GM19238 (cell line): ENCODE measurements around the gene SRC.

Experiments used
- DNase-seq: peaks from one replicate; pipeline ENCODE4 v3.0.0; 2011; ENCODE audit warnings: low spot score; ENCODE audit not compliant: insufficient read length

The SRC gene

DNA sequence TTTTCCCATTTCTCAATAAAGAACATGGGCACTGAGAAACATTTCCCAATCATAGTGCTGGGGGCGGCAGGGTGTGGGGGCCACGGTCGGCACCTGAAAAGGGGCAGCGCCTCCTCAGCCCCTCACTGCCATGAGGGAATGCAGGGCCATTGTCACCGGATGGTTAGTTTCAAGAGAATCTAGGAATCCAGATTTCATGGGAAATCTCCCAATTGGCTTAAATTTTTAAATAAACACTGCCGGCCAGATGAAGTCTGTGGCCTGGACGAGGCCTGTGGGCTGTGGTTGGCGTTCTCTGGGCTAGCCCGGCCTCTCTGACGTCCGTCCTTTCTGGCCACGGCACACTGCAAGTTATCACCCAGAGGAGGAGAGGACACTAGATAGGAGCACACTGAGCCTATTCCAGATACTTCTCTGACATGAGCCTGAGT lies 30.9 kb upstream of the SRC start:
- no peak for DNase-seq

DNA sequence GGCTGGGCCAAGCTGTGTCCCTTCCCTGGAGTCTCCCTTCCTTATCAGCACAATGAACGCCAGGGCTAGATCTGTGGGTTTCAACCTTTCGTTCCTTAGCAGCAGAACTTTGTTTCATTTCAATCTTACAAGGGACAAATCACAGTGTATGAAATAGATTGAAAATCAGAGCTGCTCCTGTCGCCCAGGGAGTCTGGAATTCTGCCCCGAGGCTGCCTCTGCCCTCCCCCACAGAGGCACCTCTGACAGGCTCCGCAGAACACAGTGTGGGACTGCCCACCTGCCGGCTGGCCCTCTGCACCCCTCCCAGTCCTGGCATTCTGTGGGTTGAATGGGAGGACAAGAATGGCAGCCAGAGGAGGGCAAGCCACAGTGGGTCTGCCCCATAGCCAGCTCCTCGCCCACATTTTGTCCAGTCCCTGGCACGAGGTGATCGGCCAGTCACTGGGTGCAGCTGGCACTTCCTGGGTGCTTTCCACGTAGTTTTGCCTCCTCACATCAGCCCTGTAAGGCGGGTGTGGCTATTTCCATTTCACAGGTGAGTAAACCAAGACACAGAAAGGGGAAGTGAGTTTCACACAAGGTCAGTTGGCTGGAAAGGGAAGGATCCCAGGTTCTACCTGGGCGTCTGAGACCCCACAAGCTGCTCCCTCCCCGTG lies 30.4 kb upstream of the SRC start:
- peak; percentile 48 for DNase-seq

DNA sequence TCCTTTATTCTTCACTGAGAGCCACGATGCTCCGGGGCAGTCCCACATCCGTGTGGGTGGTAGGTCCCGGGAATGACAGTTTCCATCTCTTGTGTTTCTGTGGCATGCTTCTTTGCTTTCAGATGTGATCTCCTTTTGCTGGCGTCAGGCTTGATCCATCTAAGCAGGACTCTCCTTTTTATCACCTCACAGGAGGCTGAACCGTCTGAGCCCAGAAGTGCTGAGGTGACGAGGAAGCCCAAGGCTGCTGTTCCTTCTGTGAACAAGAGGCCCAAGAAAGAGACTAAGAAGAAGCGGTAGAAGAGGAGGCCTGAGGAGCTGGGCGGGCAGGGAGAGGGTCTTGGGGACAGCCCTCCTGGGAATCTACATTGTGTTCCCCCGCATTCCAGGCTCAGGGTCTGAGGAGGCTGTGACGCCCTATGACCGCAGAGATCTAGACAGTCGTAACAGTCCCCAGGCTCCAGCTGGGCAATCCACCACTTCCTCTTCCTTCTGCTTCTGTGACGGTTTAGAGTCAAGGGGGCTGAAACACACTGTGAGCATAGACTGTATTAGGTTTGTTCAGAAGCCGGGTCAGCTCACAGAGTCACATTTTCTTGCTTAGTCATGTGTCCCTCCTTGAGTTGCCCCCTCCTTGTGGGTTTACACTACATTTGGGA lies 29.7 kb upstream of the SRC start:
- peak; percentile 61 for DNase-seq

DNA sequence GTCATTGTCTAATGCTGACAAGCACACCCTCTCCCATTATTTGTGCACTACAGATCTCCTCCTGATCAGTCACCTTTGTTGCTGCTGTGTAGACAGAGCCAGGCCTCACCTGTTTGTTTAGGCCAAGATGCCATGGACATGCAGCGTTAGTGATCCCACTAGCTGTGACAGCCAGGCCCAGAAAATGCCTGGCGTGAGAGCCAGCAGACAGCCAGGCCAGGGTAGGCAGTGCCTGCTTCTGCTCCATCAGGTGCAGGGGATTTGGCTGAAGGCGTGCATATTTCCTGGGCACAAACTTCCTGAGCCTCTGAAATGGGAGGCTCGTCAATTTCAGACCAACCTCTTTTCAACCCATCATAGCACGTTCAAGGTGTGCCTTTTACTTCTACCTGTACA lies 29.2 kb upstream of the SRC start:
- no peak for DNase-seq

DNA sequence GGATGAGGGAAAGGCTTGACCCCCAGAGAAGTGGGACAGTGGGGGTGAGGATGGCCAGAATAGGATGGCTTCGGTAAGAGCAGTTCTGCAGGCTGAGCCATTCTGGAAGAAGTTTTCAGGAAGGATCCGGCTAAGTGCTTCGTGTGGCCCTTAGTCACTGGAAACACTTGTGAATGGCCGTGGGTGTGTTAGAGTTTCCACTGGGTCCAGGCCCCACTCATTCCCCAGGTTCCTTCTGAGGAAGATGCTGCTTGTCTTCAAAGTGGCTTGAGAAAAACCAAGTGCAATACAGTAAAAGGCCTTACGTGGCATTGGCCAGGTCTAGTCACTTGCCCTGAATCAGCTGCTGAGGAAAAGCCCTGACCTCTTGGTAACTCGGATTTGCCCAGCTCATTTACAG lies 28.6 kb upstream of the SRC start:
- DNase-seq: no peak

DNA sequence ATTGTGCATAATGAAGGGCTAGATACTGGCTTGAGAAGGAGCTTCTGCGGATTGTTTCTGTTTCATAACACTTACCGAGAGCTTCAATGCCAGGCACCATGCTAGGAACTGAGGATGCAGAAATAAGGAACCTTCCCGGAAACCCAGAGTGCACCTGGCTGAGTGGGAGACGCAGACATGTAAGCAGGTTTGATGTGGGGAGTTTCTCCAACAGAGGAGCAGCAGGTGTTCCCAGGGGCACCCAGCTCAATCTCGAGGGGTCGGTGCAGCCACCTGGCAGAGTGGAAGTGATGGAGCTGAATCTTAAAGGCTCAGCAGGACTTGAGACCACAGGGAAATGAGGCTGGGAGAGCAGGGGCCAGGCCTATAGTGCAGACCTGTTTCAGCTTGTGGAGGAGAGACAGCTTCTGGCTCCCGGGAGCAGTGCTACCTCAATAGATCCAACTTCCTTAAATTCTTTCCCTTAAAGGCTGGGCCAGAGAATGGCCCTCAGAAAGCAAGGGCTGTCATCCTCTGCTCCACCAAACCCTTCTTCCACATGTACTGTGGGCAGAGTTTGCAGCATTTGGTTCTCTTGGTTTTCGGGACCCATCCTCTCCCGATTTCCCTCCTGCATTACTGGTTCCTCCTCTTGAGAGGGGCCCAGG lies 27.8 kb upstream of the SRC start:
- no peak for DNase-seq

DNA sequence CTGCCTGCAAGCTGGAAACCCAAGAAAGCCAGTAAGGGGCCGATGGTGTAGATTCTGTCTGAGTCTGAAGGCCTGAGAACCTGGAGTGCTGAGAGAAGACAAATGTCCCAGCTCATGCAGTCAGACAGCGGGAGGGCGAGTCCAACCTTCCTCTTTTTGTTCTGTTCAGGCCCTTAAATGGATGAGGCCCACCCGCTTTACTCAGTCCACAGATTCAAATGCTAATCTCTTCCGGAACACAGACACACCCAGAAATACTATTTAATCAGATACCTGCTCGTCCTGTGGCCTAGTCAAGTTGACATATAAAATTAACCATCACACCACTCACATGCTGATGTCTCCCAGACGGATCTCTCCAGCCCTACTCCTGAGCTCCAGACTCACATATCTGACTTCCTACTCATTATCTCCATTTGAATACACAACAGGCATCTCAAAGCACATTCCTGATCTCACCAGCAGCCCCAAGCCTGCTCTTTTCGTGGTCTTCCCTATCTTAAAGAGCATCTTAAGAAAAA lies 26.7 kb upstream of the SRC start:
- no peak for DNase-seq

DNA sequence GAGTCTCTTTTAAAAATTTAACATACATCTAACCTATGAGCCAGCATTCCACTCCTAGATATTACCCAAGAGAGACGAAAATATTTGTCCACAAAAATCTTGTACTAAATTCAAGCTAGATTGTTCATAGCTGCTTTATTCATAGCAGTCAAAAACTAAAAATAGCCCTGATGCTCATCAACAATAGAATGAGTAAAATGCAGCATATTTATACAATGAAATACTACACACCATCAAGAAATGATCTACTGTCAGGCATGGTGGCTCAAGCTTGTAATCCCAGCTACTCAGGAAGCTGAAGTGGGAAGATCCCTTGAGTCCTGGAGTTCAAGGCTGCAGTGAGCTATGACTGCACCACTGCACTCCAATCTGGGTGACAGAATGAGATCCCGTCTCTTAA lies 22.0 kb upstream of the SRC start:
- no peak for DNase-seq

DNA sequence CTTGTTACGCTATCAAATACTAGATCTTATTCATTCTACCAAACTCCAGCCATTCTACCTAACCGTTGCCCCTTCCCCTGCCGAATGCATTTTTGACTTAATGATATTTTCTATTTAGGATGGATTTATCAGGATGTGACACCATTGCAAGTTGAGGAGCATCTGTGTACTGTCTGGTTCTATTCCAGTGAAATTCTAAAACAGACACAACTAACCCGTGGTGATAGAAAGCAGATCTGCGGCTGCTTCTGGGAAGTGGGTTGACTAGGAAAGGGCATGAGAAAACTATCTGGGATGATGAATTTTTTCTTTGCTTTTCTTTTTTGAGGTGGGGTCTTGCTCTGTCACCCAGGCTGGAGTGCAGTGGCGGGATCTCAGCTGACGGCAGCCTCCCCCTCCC lies 20.7 kb upstream of the SRC start:
- no peak for DNase-seq

DNA sequence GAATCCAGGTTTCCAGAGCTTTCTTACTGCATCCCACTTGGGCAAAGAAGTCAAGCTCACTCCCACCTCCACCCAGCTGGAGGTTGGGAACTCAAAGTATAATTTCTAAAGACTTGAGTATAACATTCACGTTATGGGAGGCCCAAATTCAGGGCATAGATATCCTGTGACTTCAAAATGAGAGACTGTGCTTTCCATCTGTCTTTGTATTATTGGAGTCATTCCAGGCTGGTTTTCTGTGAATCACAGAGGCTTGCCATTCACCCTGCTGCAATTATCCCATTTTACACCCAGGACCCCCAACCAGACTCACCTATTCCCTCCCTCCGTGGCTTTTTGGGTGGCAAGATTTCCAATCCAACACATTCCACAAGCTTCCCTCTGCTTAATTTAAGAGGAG lies 19.3 kb upstream of the SRC start:
- no peak for DNase-seq

DNA sequence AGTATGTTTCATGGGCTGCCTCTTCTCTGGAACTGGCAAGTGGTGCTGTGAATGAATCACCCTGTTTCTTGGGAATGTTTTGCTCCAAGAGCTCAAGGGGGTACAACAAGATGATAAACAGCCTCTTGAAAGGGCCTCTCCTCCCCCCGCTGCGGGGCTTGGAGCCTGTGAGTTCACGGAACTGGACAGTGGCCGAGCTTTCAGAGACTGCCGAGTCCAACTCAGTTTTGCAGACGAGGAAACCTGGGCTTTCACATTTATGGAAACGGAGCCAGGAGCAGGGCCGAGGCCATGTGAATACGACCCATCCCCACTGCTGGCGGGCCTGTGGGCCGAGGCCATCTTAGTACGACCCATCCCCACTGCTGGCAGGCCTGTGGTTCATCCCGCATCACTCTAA lies 18.2 kb upstream of the SRC start:
- DNase-seq: no peak

DNA sequence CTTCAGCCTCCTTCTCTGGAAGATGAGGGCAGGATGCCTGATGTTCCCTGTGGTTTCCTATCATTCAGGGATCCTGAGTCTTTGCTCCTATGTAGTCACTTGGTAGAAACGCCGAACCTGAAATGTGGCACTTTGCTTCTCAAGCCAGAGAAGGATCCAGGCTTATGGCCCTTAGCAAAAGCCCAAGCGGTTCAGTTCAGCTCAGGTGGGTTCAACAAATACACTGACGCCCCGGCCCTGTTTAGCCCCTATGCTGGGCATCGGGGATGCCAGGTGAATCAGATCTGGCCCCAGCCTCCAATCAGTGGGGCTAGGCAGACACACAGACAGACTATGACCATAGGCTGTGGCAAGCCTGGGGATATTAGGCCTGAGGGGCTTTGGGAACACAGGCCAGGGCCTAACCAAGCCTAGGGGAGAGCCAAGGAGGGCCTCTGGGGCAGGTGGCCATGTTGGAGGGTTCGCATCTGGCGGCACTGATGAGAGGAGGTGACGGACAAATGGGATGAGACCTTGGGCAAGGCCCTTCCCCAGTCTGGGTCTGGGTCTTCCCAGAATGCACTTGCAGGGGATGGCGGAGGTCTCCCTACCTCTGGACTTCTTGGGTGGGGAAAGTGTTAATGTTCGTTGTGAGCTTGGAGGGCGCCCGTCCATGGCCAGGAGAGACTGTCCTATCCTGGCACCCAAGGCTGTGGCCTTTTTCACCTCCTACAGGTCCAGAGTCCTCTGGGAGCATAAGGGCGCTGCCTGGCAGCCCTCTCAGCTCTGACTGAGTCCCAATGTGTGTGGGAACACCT lies 17.6 kb upstream of the SRC start:
- DNase-seq: no peak

DNA sequence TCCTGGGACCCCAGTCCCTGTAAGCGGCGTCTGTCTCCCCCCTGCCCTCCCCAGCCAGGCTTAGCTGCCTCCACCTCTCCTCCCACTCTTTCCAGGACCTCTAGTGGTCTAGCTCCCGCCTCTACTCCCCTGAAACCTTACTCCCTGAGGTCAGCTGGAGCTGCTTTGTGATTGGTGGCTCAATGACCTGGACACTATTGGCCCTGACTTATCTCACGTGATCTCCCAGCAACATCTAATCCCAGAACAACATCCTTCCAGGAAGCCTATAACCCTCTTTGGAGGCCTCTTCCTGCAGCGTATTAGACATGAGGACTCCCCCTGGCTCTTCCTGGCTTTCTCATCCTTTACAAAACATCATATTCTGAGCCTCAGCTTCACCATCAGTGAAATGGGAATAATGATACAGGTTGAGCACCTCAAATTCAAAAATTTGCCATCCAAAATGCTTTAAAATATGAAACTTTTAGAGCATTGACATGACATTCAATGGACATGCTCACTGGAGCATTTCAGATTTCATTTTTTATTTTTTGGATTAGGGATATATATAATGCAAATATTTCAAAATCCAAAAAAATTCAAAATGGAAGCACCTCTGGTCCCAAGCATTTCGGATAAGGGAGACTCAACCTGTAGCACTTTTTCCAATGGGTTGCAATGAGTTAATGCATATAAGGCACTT lies 16.3 kb upstream of the SRC start:
- no peak for DNase-seq

DNA sequence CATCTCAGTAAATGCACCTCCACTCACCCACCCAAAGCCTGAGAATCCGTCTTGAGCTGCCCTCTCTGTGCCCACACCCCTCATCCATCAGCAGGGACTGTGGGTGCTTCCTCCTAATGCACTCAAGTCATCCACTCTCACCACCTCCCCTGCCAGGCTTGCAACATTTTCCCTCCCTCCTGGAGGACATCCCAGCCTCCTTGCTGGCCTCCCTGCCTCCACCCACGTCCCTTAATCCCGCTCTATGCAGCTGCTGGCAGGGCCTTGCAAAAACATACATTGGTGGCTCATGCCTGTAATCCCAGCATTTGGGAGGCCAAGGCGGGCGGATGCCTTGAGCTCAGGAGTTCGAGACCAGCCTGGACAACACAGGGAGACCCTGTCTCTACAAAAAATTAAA lies 15.6 kb upstream of the SRC start:
- no peak for DNase-seq

DNA sequence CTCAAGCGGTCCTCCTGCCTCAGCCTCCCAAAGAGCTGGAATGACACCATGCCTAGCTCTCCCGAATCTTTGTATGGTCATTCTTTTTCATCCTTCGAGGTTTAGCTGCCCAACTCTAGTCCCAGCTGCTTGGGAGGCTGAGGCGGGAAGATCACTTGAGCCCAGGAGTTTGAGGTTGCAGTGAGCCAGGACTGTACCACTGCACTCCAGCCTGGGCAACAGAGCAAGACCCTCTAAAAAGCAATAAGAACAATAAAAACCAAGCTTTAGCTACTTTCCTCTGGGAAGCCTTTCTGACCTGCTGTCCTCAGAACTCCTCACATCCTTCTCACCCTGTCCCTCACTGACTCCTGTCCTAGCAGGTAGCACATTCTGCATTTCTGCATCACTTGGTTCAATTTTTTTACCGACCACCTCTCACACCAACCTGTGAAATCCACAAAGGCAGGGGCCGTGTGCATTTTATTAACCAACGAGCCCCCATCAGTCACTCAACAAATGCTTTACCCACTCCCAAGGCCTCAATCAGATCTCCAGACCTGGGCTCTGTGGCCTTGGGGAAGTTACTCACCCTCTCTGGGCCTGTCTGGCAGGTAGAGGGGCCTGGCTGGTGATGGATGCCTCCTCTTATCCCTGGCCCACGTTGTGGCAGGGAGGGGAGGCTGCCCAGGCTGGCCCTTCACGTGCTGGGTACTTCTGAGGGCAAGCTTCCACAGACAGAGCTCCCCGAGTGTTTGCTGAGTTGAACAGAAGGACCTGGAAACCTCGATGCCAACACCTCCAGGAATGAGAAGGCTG lies 14.7 kb upstream of the SRC start:
- no peak for DNase-seq

DNA sequence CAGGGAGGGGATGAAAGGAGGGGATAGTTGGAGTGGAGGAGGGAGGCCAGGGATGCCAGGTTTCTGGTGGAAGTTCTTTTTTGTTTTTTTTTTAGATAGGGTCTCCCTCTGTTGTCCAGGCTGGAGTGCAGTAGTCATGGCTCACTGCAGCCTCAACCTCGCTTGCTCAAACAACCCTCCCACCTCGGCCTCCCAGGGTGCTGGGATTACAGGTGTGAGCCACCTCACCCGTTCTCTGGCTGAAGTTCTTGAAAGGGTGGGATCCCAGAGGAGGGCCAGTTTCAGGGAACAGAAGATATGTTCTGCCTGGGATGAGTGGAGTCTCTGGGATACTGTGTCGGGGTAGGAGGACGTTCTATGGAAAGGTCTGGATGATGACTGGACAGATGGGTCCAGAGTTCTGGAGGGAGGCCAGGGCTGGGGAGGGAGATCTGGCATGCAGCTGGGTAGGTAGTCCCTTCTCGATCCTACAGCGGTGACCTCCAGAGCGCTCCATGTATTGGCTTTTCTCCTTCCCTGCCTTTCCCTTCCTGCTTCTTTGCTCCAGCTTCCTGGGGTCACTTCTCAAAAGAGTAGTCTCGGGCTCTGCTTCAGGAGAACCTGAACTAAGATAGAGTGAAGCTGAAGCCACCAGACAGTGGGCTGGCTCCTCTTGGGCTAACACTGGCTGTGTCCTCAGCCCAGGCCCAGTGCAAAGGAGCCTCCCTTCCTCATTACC lies 12.7 kb upstream of the SRC start:
- DNase-seq: no peak

DNA sequence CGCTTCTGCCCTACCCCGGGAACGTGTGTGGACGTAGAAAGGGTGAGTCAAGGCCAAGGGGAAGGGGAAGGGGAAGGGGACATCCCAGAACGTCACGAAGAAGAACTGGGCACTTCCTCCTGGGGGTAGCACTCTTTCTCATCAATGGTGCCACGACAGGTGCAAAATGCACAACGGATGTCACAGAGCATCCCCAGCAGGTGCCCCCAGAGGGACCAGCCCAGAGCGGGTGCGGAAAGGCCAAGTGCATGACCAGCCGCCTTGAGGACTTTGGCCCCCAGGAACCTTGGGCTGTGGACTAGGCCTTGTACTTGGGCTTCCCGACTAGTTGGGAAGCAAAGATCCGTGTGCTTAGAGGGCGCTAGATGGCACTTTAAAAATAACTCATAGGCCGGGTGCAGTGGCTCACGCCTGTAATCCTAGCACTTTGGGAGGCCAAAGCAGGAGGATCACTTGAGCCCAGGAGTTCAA lies 12.1 kb upstream of the SRC start:
- DNase-seq: no peak

DNA sequence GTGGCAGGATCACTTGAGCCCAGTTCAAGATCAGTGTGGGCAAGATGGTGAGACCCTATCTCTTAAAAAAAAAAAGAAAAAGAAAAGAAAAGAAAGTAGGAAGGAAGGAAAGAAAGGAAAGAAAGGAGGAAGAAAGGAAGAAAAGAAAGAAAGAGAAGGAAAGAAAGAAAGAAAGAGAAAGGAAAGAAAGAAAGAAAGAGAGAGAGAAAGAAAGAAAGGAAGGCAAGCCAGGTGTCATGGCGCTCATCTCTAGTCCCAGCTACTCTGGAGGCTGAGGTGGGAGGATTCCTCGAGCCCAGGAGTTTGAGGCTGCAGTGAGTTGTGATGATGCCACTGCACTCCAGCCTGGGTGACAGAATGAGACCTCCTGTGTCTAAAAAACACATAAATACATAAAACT lies 11.5 kb upstream of the SRC start:
- DNase-seq: no peak

DNA sequence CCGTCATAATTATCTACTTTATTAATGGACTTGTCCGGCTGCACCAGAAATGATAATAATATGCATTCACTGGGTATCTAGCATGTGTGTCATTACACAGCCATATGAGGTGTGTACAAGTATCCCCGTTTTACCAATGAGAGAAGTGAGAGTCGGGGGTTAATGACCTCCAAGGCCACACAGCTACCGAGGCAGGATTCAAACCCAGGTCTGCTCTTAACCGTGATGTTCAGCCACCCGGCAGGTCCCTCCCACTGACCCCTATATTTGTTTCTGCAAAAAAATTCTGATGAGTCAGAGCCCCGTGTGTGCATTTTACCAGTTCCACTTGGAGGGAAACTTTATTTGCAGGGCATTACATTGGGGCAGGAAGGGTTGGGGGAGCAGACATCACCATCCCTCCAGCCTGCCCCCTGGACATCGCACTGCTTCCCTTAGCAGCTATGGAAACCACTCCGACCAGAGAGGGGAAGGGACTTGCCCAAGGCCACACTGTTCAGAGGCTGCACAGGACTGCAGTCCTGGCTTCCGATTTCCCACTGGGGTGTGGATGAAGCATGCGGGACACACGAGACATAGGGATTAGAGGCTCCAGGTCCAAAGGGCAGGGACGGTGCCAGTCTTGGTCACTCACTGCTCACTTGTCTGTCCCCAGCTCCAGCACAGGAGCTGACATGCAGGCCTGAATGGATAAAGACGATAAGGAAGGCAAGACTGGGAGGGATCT lies 10.1 kb upstream of the SRC start:
- DNase-seq: no peak
